ENCODE data around the gene MROH2A. TPM values are rescaled to one million over a fixed set of nuclear protein-coding genes. Genes with fewer than 3 reads are reported as not detected.
"Not testable (repeated sequence)": the region's sequence is repeated elsewhere in the genome, so short reads cannot be mapped to it uniquely, and the experiment has no call there.

MROH2A gene
- total RNA-seq, 1 experiment from 2014 or later = not detected

DNA sequence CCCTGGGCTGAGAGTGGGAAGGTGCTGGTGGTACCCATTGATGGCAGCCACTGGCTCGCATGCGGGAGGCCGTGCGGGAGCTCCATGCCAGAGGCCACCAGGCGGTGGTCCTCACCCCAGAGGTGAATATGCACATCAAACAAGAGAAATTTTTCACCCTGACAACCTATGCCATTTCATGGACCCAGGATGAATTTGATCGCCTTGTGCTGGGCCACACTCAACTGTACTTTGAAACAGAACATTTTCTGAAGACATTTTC lies 30.9 kb upstream of the MROH2A start:
- no peaks in the 10 kb centered on the region for H3K9me3 ChIP-seq (ENCODE audit: control insufficient read depth in 1 of 2, insufficient read depth in 1 of 2, low read depth in 1 of 2, low read length in 2 of 2)
- H3K27ac ChIP-seq (ENCODE audit: low read depth, low read length) = no peak overlapping the region
- H3K4me3 ChIP-seq (replicated peaks in 1 of 2; ENCODE audit: low read depth in 1 of 2, low read length in 2 of 2) = no peak overlapping the region
- BruUV-seq (replicated peaks) = no TSS peak
- no peaks in the 10 kb centered on the region for H3K4me1 ChIP-seq (ENCODE audit: control insufficient read depth in 1 of 2, insufficient read depth in 2 of 2, low read length in 2 of 2)
- intact Hi-C loops (cut with micrococcal nuclease) = no loop called here
- CTCF ChIA-PET = no interaction called here
- no peak overlapping the region for H2AFZ ChIP-seq (ENCODE audit: low read depth, low read length, poor library complexity, severe bottlenecking)
- no peaks in the 10 kb centered on the region for H3K9me2 ChIP-seq (ENCODE audit: insufficient read depth)
- H3K79me2 ChIP-seq (ENCODE audit: insufficient read depth, low read length) = no peaks in the 10 kb centered on the region
- H3K36me3 ChIP-seq (ENCODE audit: control insufficient read depth in 1 of 2, insufficient read depth in 2 of 2, low read length in 2 of 2) = no peaks in the 10 kb centered on the region
- no peaks in the 10 kb centered on the region for H4K20me1 ChIP-seq (ENCODE audit: insufficient read depth)
- TF ChIP-seq, protein P1, sequence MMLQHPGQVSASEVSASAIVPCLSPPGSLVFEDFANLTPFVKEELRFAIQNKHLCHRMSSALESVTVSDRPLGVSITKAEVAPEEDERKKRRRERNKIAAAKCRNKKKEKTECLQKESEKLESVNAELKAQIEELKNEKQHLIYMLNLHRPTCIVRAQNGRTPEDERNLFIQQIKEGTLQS (IDR thresholded peaks at IDR 0.05) = no peak
- TF ChIP-seq POLR2AphosphoS5 (IDR thresholded peaks at IDR 0.05; ENCODE audit: low read depth, low read length) = no peak
- TF ChIP-seq, protein P2, sequence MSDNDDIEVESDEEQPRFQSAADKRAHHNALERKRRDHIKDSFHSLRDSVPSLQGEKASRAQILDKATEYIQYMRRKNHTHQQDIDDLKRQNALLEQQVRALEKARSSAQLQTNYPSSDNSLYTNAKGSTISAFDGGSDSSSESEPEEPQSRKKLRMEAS (IDR thresholded peaks at IDR 0.05) = no peak
- no peak for TF ChIP-seq SP1 (IDR thresholded peaks at IDR 0.05; ENCODE audit: low read depth)
- no peak for TF ChIP-seq CEBPB (IDR thresholded peaks at IDR 0.05; ENCODE audit: low read depth)
- no peak for TF ChIP-seq YY1 (IDR thresholded peaks at IDR 0.05; ENCODE audit: extremely low read depth, insufficient replicate concordance, low read depth, low read length)
- TF ChIP-seq FOSL1 (IDR thresholded peaks at IDR 0.05; ENCODE audit: low read depth) = no peak
- TF ChIP-seq EGR1 (IDR thresholded peaks at IDR 0.05; ENCODE audit: low read depth) = no peak
- TF ChIP-seq ZNF274 (IDR thresholded peaks at IDR 0.05; ENCODE audit: low read depth, low read length) = no peak
- no peak for TF ChIP-seq JUND (IDR thresholded peaks at IDR 0.05)
- TF ChIP-seq ZFX (IDR thresholded peaks at IDR 0.05) = no peak
- TF ChIP-seq SIN3A (IDR thresholded peaks at IDR 0.05; ENCODE audit: low read depth) = no peak
- no peak for TF ChIP-seq RAD21 (IDR thresholded peaks at IDR 0.05; ENCODE audit: low read depth)
- no peak for TF ChIP-seq SRF (IDR thresholded peaks at IDR 0.05; ENCODE audit: low read depth)
- TF ChIP-seq TCF7L2 (IDR thresholded peaks at IDR 0.05; ENCODE audit: borderline replicate concordance, extremely low read depth, insufficient read depth, insufficient read length) = no peak
- TF ChIP-seq, protein P3, sequence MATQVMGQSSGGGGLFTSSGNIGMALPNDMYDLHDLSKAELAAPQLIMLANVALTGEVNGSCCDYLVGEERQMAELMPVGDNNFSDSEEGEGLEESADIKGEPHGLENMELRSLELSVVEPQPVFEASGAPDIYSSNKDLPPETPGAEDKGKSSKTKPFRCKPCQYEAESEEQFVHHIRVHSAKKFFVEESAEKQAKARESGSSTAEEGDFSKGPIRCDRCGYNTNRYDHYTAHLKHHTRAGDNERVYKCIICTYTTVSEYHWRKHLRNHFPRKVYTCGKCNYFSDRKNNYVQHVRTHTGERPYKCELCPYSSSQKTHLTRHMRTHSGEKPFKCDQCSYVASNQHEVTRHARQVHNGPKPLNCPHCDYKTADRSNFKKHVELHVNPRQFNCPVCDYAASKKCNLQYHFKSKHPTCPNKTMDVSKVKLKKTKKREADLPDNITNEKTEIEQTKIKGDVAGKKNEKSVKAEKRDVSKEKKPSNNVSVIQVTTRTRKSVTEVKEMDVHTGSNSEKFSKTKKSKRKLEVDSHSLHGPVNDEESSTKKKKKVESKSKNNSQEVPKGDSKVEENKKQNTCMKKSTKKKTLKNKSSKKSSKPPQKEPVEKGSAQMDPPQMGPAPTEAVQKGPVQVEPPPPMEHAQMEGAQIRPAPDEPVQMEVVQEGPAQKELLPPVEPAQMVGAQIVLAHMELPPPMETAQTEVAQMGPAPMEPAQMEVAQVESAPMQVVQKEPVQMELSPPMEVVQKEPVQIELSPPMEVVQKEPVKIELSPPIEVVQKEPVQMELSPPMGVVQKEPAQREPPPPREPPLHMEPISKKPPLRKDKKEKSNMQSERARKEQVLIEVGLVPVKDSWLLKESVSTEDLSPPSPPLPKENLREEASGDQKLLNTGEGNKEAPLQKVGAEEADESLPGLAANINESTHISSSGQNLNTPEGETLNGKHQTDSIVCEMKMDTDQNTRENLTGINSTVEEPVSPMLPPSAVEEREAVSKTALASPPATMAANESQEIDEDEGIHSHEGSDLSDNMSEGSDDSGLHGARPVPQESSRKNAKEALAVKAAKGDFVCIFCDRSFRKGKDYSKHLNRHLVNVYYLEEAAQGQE (IDR thresholded peaks at IDR 0.05; ENCODE audit: low read depth) = no peak
- TF ChIP-seq CBX3 (IDR thresholded peaks at IDR 0.05; ENCODE audit: low read depth) = no peak
- no peak for TF ChIP-seq POLR2A (IDR thresholded peaks at IDR 0.05; ENCODE audit: borderline replicate concordance, extremely low read depth, insufficient read depth, insufficient read length)
- POLR2A ChIA-PET = no interaction called here
- no peak overlapping the region for H3K4me2 ChIP-seq (ENCODE audit: low read length)
- DNase-seq (ENCODE audit: low read depth, low spot score) (no peak), ATAC-seq (no peak)
- RAD21 ChIA-PET (ENCODE audit: low non-redundant PET in 1 of 2, low total read pairs in 2 of 2, uncharacterized antibody in 2 of 2, unreplicated experiment in 2 of 2) = no interaction called here
- H3K9ac ChIP-seq (ENCODE audit: low read length) = no peak overlapping the region
- H3K27me3 ChIP-seq (ENCODE audit: insufficient read depth, low read length) = no peaks in the 10 kb centered on the region

DNA sequence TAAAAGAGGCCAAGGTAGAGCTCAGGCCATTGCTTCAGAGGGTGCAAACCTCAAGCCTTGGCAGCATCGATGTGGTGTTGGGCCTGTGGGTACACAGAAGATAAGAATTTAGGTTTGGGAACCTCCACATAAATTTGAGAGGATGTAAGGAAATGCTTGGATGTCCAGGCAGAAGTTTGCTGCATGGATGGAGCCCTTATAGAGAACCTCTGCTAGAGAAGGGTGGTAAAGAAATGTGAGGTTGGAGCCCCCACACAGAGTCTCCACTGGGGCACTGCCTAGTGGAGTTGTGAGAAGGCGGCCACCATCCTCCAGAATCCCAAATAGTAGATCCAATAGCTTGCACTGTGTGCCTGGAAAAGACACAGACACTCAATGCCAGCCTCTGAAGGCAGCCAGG lies 27.4 kb upstream of the MROH2A start:
- H3K9ac ChIP-seq (ENCODE audit: low read length); H3K79me2 ChIP-seq (ENCODE audit: insufficient read depth, low read length); H4K20me1 ChIP-seq (ENCODE audit: insufficient read depth); H3K4me2 ChIP-seq (ENCODE audit: low read length); H3K9me3 ChIP-seq (ENCODE audit: control insufficient read depth in 1 of 2, insufficient read depth in 1 of 2, low read depth in 1 of 2, low read length in 2 of 2); DNase-seq (ENCODE audit: low read depth, low spot score); H3K36me3 ChIP-seq (ENCODE audit: control insufficient read depth in 1 of 2, insufficient read depth in 2 of 2, low read length in 2 of 2); H2AFZ ChIP-seq (ENCODE audit: low read depth, low read length, poor library complexity, severe bottlenecking); intact Hi-C loops (cut with micrococcal nuclease); H3K4me3 ChIP-seq (replicated peaks in 1 of 2; ENCODE audit: low read depth in 1 of 2, low read length in 2 of 2); ATAC-seq; RAD21 ChIA-PET (ENCODE audit: low non-redundant PET in 1 of 2, low total read pairs in 2 of 2, uncharacterized antibody in 2 of 2, unreplicated experiment in 2 of 2); H3K9me2 ChIP-seq (ENCODE audit: insufficient read depth); BruUV-seq (replicated peaks); H3K27ac ChIP-seq (ENCODE audit: low read depth, low read length); POLR2A ChIA-PET; CTCF ChIA-PET; H3K27me3 ChIP-seq (ENCODE audit: insufficient read depth, low read length); H3K4me1 ChIP-seq (ENCODE audit: control insufficient read depth in 1 of 2, insufficient read depth in 2 of 2, low read length in 2 of 2): not testable (repeated sequence)

All from HCT116 (cell line).